Gastroesophageal sphincter (tissue), 4 donors: ENCODE results near the gene ASB1. TPM values are rescaled to one million over a fixed set of nuclear protein-coding genes. Genes with fewer than 3 reads are reported as not detected.

Experiments used
- ATAC-seq: fragments of 150-250 bp; one replicate; pipeline ENCODE4 v1.9.1; 2016; ENCODE audit warnings: mild to moderate bottlenecking, moderate library complexity
- H3K27ac ChIP-seq, 4 donors: fragments of 200-600 bp; sonication (generic) in 3 of 4; 1 replicate in 3 of 4; 2 replicates in 1 of 4; pipeline ENCODE4 v1.5.1; 2016 to 2019
- H3K27me3 ChIP-seq: fragments of 200-600 bp; sonication (generic); one replicate; pipeline ENCODE4 v1.5.1; 2019
- H3K36me3 ChIP-seq, 2 donors: fragments of 200-600 bp; sonication (generic); one replicate each; pipeline ENCODE4 v1.5.1; 2019; ENCODE audit warnings: control low read depth in 1 of 2
- H3K4me1 ChIP-seq, 3 donors: fragments of 200-600 bp; sonication (generic); 1 replicate in 2 of 3; 2 replicates in 1 of 3; pipeline ENCODE4 v1.5.1; 2016 to 2019; ENCODE audit warnings: control low read depth in 2 of 3
- H3K4me3 ChIP-seq, 2 donors: fragments of 200-600 bp; sonication (generic); one replicate each; pipeline ENCODE4 v1.5.1; 2019; ENCODE audit warnings: mild to moderate bottlenecking in 1 of 2, moderate library complexity in 1 of 2
- H3K9me3 ChIP-seq, 3 donors: fragments of 200-600 bp; sonication (generic); one replicate each; pipeline ENCODE4 v1.5.1; 2017 to 2019; ENCODE audit warnings: control low read depth in 2 of 3
- EP300 ChIP-seq: sonication (generic); formaldehyde crosslinking; IDR thresholded peaks from one replicate; pipeline ENCODE4 v1.6.1; 2017; ENCODE audit warnings: antibody characterized with exemption, mild to moderate bottlenecking
- POLR2A ChIP-seq, 2 donors: fragments of 450-650 bp; IDR thresholded peaks; one replicate each; pipeline ENCODE4 v1.6.1; 2017; ENCODE audit warnings: antibody characterized with exemption in 2 of 2, mild to moderate bottlenecking in 2 of 2, moderate library complexity in 1 of 2
- POLR2AphosphoS5 ChIP-seq: sonication (generic); formaldehyde crosslinking; IDR thresholded peaks from one replicate; pipeline ENCODE4 v1.6.1; 2017; ENCODE audit warnings: antibody characterized with exemption
- WGBS, 2 donors: methylation state at CpG; one replicate each; pipeline ENCODE4 v1.1.5; 2018; ENCODE audit warnings: low coverage in 1 of 2; 5-methylcytosine and 5-hydroxymethylcytosine counted together
- total RNA-seq, 4 donors: library from RNA; depleted of rRNA; stranded (reverse); fragments of >200 nt; gene quantifications; one replicate each; pipeline ENCODE4 v1.1.0, GENCODE V29; 2016
- TF ChIP-seq, protein P1 (sequence below), 4 experiments: fragments of 200-600 bp in 2 of 4; fragments of 450-650 bp in 2 of 4; sonication (generic) in 1 of 4; IDR thresholded peaks; one replicate each; pipeline ENCODE4 v1.5.1; 2017 to 2019; ENCODE audit warnings: antibody characterized with exemption in 4 of 4, mild to moderate bottlenecking in 2 of 4, moderate library complexity in 2 of 4

ASB1 gene
- total RNA-seq, 4 donors from 2014 or later, result 27.9 to 39.3 (median 35.9) TPM

GRCh38 chr2:238486123-238486848, 59.6 kb downstream of the ASB1 start:
- no peaks in the 10 kb centered on the region for H3K4me1 ChIP-seq
- no peaks in the 10 kb centered on the region for H3K27me3 ChIP-seq
- WGBS, 2 donors, result 94 to 96% methylated on average over 3 to 4 of the region's 5 CpGs
- H3K36me3 ChIP-seq, result no peaks in the 10 kb centered on the region
- no peak overlapping the region for H3K27ac ChIP-seq
- H3K9me3 ChIP-seq, result no peaks in the 10 kb centered on the region
- TF ChIP-seq POLR2AphosphoS5 (no peak), POLR2A (IDR thresholded peaks at IDR 0.05) (no peak)
- no peak for ATAC-seq
- no peak overlapping the region for H3K4me3 ChIP-seq

- 75% methylated on average over 2 of the region's 14 CpGs; no CpG with 5 or more reads in 1 of the 2 donors for WGBS, 2 donors
- H3K36me3 ChIP-seq, result no peaks in the 10 kb centered on the region
- no peaks in the 10 kb centered on the region for H3K9me3 ChIP-seq
- no peak overlapping the region for H3K4me3 ChIP-seq
- H3K27ac ChIP-seq, result no peak overlapping the region
- no peak for TF ChIP-seq POLR2AphosphoS5
- TF ChIP-seq POLR2A (IDR thresholded peaks at IDR 0.05), result no peak
- no peak for TF ChIP-seq EP300
- TF ChIP-seq, protein P1, sequence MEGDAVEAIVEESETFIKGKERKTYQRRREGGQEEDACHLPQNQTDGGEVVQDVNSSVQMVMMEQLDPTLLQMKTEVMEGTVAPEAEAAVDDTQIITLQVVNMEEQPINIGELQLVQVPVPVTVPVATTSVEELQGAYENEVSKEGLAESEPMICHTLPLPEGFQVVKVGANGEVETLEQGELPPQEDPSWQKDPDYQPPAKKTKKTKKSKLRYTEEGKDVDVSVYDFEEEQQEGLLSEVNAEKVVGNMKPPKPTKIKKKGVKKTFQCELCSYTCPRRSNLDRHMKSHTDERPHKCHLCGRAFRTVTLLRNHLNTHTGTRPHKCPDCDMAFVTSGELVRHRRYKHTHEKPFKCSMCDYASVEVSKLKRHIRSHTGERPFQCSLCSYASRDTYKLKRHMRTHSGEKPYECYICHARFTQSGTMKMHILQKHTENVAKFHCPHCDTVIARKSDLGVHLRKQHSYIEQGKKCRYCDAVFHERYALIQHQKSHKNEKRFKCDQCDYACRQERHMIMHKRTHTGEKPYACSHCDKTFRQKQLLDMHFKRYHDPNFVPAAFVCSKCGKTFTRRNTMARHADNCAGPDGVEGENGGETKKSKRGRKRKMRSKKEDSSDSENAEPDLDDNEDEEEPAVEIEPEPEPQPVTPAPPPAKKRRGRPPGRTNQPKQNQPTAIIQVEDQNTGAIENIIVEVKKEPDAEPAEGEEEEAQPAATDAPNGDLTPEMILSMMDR (IDR thresholded peaks at IDR 0.05), result no peak
- no peaks in the 10 kb centered on the region for H3K27me3 ChIP-seq
- no peak for ATAC-seq
- H3K4me1 ChIP-seq, result no peaks in the 10 kb centered on the region
Measured at GRCh38 chr2:238487134-238487533, 60.4 kb downstream of the ASB1 start.

DNA sequence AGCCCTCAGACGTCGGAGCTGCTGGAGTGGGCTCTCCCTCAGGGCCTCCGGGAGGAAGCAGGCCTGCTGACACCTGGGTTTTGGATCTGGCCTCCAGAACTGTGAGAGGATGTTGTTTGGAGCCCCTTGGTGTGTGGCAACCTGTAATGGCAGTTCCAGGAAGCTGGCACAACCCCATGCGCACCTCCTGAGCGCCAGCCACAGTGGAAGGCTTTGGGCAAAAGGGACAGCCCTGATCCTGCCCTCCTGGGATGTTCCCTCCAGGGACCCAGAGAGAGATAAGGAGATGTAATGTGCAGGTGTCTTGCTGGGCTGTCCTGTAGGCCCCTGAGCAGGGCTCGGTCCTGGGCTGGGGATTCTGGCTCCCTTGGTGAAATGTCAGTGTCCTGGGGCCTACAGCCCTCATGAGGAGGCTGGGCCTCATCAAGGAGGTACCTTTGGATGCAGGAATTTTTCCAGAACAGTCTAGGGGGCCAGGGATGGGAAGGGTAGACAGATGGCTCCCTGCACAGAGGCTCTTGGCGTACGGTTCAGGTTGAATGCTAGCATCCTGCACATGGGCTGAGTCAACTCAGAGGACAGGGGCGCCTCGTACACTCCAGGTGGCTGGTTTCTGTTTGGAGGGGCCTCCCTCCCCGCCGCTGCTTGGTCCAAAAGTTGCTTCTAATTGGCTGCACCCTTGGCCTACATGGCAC, 61.1 kb downstream of the ASB1 start:
- no peaks in the 10 kb centered on the region for H3K27me3 ChIP-seq
- no peak overlapping the region for H3K4me3 ChIP-seq
- H3K4me1 ChIP-seq, result no peaks in the 10 kb centered on the region
- TF ChIP-seq EP300 (no peak), POLR2AphosphoS5 (no peak)
- 83 to 100% methylated on average over 1 to 2 of the region's 12 CpGs for WGBS, 2 donors
- no peaks in the 10 kb centered on the region for H3K36me3 ChIP-seq
- H3K9me3 ChIP-seq, result no peaks in the 10 kb centered on the region
- no peak overlapping the region for H3K27ac ChIP-seq
- no peak for ATAC-seq

GRCh38 chr2:238488347-238488826, 61.7 kb downstream of the ASB1 start:
- Histone ChIP-seq H3K27ac (no peak overlapping the region), H3K4me1 (no peaks in the 10 kb centered on the region), H3K9me3 (no peaks in the 10 kb centered on the region), H3K36me3 (no peaks in the 10 kb centered on the region), H3K27me3 (no peaks in the 10 kb centered on the region), H3K4me3 (no peak overlapping the region)
- no peak for ATAC-seq
- TF ChIP-seq, protein P1 (IDR thresholded peaks at IDR 0.05), result no peak
- TF ChIP-seq POLR2A (IDR thresholded peaks at IDR 0.05) (no peak), POLR2AphosphoS5 (no peak), EP300 (no peak)
- WGBS, 2 donors, result 80 to 95% methylated on average over 4 to 7 of the region's 10 CpGs

- Histone ChIP-seq H3K36me3 (no peaks in the 10 kb centered on the region), H3K4me3 (no peak overlapping the region), H3K4me1 (no peaks in the 10 kb centered on the region), H3K27ac (no peak overlapping the region), H3K27me3 (no peaks in the 10 kb centered on the region), H3K9me3 (no peaks in the 10 kb centered on the region)
- WGBS, 2 donors, result 84% methylated on average over 5 of the region's 14 CpGs; no CpG with 5 or more reads in 1 of the 2 donors
- no peak for ATAC-seq
- TF ChIP-seq POLR2A (IDR thresholded peaks at IDR 0.05) (no peak), EP300 (no peak), POLR2AphosphoS5 (no peak)
- TF ChIP-seq, protein P1 (IDR thresholded peaks at IDR 0.05), result no peak
Measured at GRCh38 chr2:238489431-238489830, 62.7 kb downstream of the ASB1 start.

GRCh38 chr2:238489896-238490295, 63.2 kb downstream of the ASB1 start:
- no peaks in the 10 kb centered on the region for H3K36me3 ChIP-seq
- no peaks in the 10 kb centered on the region for H3K4me1 ChIP-seq
- ATAC-seq, result no peak
- H3K27me3 ChIP-seq, result no peaks in the 10 kb centered on the region
- no peak overlapping the region for H3K27ac ChIP-seq
- H3K9me3 ChIP-seq, result no peaks in the 10 kb centered on the region
- no peak for TF ChIP-seq EP300
- TF ChIP-seq, protein P1 (IDR thresholded peaks at IDR 0.05), result no peak
- no peak for TF ChIP-seq POLR2AphosphoS5
- TF ChIP-seq POLR2A (IDR thresholded peaks at IDR 0.05), result no peak
- H3K4me3 ChIP-seq, result no peak overlapping the region
